Hepatocyte (in vitro differentiated cells): Measurements from ENCODE around the gene HFE. TPM values are rescaled to one million over a fixed set of nuclear protein-coding genes. Genes with fewer than 3 reads are reported as not detected.

Experiments
- DNase-seq: peaks from one replicate; pipeline ENCODE4 v3.0.0-alpha.2; 2016; ENCODE audit warnings: low spot score
- H2AFZ ChIP-seq: fragments of 200-600 bp; sonication (generic); 2 replicates; pipeline ENCODE4 v1.6.0; 2016; ENCODE audit warnings: antibody characterized with exemption, mild to moderate bottlenecking
- H3K27ac ChIP-seq: fragments of 200-600 bp; sonication (generic); 2 replicates; pipeline ENCODE4 v1.5.1; 2016; ENCODE audit warnings: mild to moderate bottlenecking
- H3K27me3 ChIP-seq: fragments of 200-600 bp; sonication (generic); 2 replicates; pipeline ENCODE4 v1.6.1; 2016
- H3K36me3 ChIP-seq: fragments of 200-600 bp; sonication (generic); replicated peaks from 2 replicates; pipeline ENCODE4 v1.5.1; 2016; ENCODE audit warnings: low read depth; ENCODE audit not compliant: insufficient read depth
- H3K4me1 ChIP-seq: fragments of 200-600 bp; sonication (generic); 2 replicates; pipeline ENCODE4 v1.5.1; 2016; ENCODE audit warnings: mild to moderate bottlenecking, moderate library complexity; ENCODE audit not compliant: insufficient read depth
- H3K4me2 ChIP-seq: fragments of 200-600 bp; sonication (generic); 2 replicates; pipeline ENCODE4 v1.6.0; 2016
- H3K4me3 ChIP-seq: fragments of 200-600 bp; sonication (generic); 2 replicates; pipeline ENCODE4 v1.5.1; 2016; ENCODE audit warnings: mild to moderate bottlenecking
- H3K79me2 ChIP-seq: fragments of 200-600 bp; sonication (generic); 2 replicates; pipeline ENCODE4 v1.6.0; 2017; ENCODE audit warnings: mild to moderate bottlenecking
- H3K9me2 ChIP-seq: fragments of 200-600 bp; sonication (generic); replicated peaks from 2 replicates; pipeline ENCODE4 v1.6.0; 2017; ENCODE audit warnings: mild to moderate bottlenecking; ENCODE audit not compliant: insufficient read depth
- H3K9me3 ChIP-seq: fragments of 200-600 bp; sonication (generic); 2 replicates; pipeline ENCODE4 v1.5.1; 2016; ENCODE audit warnings: low read depth, mild to moderate bottlenecking
- H4K20me1 ChIP-seq: fragments of 200-600 bp; sonication (generic); 2 replicates; pipeline ENCODE4 v1.6.0; 2016; ENCODE audit warnings: mild to moderate bottlenecking; ENCODE audit not compliant: insufficient read depth, poor library complexity, severe bottlenecking
- EZH2 ChIP-seq: fragments of 200-600 bp; sonication (generic); IDR thresholded peaks from 2 replicates; pipeline ENCODE4 v1.6.1; 2016; ENCODE audit warnings: antibody characterized with exemption, mild to moderate bottlenecking, borderline replicate concordance
- EZH2phosphoT487 ChIP-seq: fragments of 200-600 bp; sonication (generic); IDR thresholded peaks from one replicate; pipeline ENCODE4 v1.6.1; 2018; ENCODE audit warnings: antibody characterized with exemption, mild to moderate bottlenecking, low read depth, moderate library complexity; ENCODE audit not compliant: unreplicated experiment, severe bottlenecking
- WGBS: methylation state at CpG from one replicate; pipeline ENCODE4 v1.1.6; 2016; ENCODE audit warnings: low lambda C conversion rate; ENCODE audit errors: missing lambda C conversion rate; 5-methylcytosine and 5-hydroxymethylcytosine counted together
- polyA plus RNA-seq: library from polyadenylated mRNA; unstranded; fragments of >200 nt; fragmentation: Nextera tagmentation; extraction: Ambion mirVana; gene quantifications from 2 replicates; pipeline ENCODE4 v1.2.1, GENCODE V29; 2016
- total RNA-seq: library from RNA; depleted of rRNA; stranded (reverse); fragments of >200 nt; gene quantifications from 2 replicates; pipeline ENCODE4 v1.2.3, GENCODE V29; 2014
- TF ChIP-seq, protein P1 (sequence below): fragments of 200-600 bp; sonication (generic); IDR thresholded peaks from 2 replicates; pipeline ENCODE4 v1.5.1; 2016; ENCODE audit warnings: antibody characterized with exemption, mild to moderate bottlenecking; ENCODE audit not compliant: poor library complexity

HFE gene
- total and polyA plus RNA-seq, 2 experiments from 2014 or later, result 3.6 to 7.4 TPM

DNA sequence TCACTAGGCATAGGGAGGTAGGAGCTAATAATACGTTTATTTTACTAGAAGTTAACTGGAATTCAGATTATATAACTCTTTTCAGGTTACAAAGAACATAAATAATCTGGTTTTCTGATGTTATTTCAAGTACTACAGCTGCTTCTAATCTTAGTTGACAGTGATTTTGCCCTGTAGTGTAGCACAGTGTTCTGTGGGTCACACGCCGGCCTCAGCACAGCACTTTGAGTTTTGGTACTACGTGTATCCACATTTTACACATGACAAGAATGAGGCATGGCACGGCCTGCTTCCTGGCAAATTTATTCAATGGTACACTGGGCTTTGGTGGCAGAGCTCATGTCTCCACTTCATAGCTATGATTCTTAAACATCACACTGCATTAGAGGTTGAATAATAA, 1.1 kb downstream of the HFE start:
- no peak for DNase-seq
- Histone ChIP-seq H3K36me3 (no peaks in the 10 kb centered on the region), H3K4me1 (peaks cover 10% of the 10 kb centered on the region), H3K4me2 (peak overlapping the region; percentile 76), H3K9me3 (no peaks in the 10 kb centered on the region), H3K27ac (peak overlapping the region; percentile 90), H3K9me2 (no peaks in the 10 kb centered on the region), H3K4me3 (peak overlapping the region; percentile 15), H4K20me1 (no peaks in the 10 kb centered on the region), H3K27me3 (no peaks in the 10 kb centered on the region), H3K79me2 (peaks cover 6% of the 10 kb centered on the region), H2AFZ (peak overlapping the region; percentile 86)
- no peak for TF ChIP-seq EZH2phosphoT487
- TF ChIP-seq EZH2, result no peak
- TF ChIP-seq, protein P1, sequence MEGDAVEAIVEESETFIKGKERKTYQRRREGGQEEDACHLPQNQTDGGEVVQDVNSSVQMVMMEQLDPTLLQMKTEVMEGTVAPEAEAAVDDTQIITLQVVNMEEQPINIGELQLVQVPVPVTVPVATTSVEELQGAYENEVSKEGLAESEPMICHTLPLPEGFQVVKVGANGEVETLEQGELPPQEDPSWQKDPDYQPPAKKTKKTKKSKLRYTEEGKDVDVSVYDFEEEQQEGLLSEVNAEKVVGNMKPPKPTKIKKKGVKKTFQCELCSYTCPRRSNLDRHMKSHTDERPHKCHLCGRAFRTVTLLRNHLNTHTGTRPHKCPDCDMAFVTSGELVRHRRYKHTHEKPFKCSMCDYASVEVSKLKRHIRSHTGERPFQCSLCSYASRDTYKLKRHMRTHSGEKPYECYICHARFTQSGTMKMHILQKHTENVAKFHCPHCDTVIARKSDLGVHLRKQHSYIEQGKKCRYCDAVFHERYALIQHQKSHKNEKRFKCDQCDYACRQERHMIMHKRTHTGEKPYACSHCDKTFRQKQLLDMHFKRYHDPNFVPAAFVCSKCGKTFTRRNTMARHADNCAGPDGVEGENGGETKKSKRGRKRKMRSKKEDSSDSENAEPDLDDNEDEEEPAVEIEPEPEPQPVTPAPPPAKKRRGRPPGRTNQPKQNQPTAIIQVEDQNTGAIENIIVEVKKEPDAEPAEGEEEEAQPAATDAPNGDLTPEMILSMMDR, result no peak
- 47% methylated on average over 5 of the region's 5 CpGs for WGBS

GRCh38 chr6:26089272-26089671, 2.0 kb downstream of the HFE start:
- H3K36me3 ChIP-seq, result no peaks in the 10 kb centered on the region
- H3K4me1 ChIP-seq, result peaks cover 10% of the 10 kb centered on the region
- no peak overlapping the region for H3K4me2 ChIP-seq
- peaks cover 6% of the 10 kb centered on the region for H3K79me2 ChIP-seq
- no peaks in the 10 kb centered on the region for H3K9me3 ChIP-seq
- no peak overlapping the region for H3K4me3 ChIP-seq
- no peaks in the 10 kb centered on the region for H3K9me2 ChIP-seq
- WGBS, result 66% methylated on average over 2 of the region's 2 CpGs
- H2AFZ ChIP-seq, result no peak overlapping the region
- no peaks in the 10 kb centered on the region for H4K20me1 ChIP-seq
- no peak overlapping the region for H3K27ac ChIP-seq
- no peak for DNase-seq
- no peaks in the 10 kb centered on the region for H3K27me3 ChIP-seq
- TF ChIP-seq, protein P1, result no peak
- TF ChIP-seq EZH2, result no peak

- Histone ChIP-seq H3K27ac (no peak overlapping the region), H3K4me2 (no peak overlapping the region), H3K36me3 (no peaks in the 10 kb centered on the region), H3K4me3 (no peak overlapping the region), H4K20me1 (no peaks in the 10 kb centered on the region), H2AFZ (no peak overlapping the region), H3K27me3 (no peaks in the 10 kb centered on the region), H3K9me3 (no peaks in the 10 kb centered on the region), H3K4me1 (peaks cover 10% of the 10 kb centered on the region), H3K79me2 (peaks cover 6% of the 10 kb centered on the region), H3K9me2 (no peaks in the 10 kb centered on the region)
- no peak for DNase-seq
- 91% methylated on average over 4 of the region's 4 CpGs for WGBS
- TF ChIP-seq, protein P1, result no peak
- no peak for TF ChIP-seq EZH2phosphoT487
- TF ChIP-seq EZH2, result no peak
These were observed 5.2 kb downstream of the HFE start for GRCh38 chr6:26092443-26092842.

- Histone ChIP-seq H3K27me3 (no peaks in the 10 kb centered on the region), H3K36me3 (no peaks in the 10 kb centered on the region), H3K9me2 (no peaks in the 10 kb centered on the region), H4K20me1 (no peaks in the 10 kb centered on the region), H3K4me3 (no peak overlapping the region), H3K27ac (no peak overlapping the region), H3K9me3 (no peaks in the 10 kb centered on the region), H3K79me2 (peaks cover 3% of the 10 kb centered on the region), H3K4me1 (no peaks in the 10 kb centered on the region), H2AFZ (no peak overlapping the region), H3K4me2 (no peak overlapping the region)
- WGBS, result 86% methylated on average over 5 of the region's 5 CpGs
- no peak for DNase-seq
- TF ChIP-seq EZH2phosphoT487 (no peak), EZH2 (no peak)
- TF ChIP-seq, protein P1, result no peak
These were observed 6.8 kb downstream of the HFE start for GRCh38 chr6:26094036-26094435.
